Activated CD8-positive, alpha-beta memory T cell treated with anti-CD3 and anti-CD28 coated beads, Interleukin-2, amount 50 U/mL, for 1 hour (primary cell): ENCODE results near the gene TMEM53.

Experiments used
- DNase-seq: peaks from one replicate; pipeline ENCODE4 v3.0.0-alpha.2; 2020; ENCODE audit errors: extremely low read depth

TMEM53 gene

GRCh38 chr1:44698138-44698537 is 23.9 kb upstream of the TMEM53 start:
- no peak for DNase-seq

GRCh38 chr1:44696789-44697345 is 22.6 kb upstream of the TMEM53 start:
- no peak for DNase-seq

GRCh38 chr1:44696101-44696500 is 21.8 kb upstream of the TMEM53 start:
- no peak for DNase-seq

- no peak for DNase-seq
Observed at GRCh38 chr1:44695671-44696070, 21.4 kb upstream of the TMEM53 start.

GRCh38 chr1:44694863-44695478 is 20.7 kb upstream of the TMEM53 start:
- DNase-seq: no peak

GRCh38 chr1:44693900-44694299 is 19.6 kb upstream of the TMEM53 start:
- DNase-seq: no peak

- DNase-seq: no peak
Observed at GRCh38 chr1:44693159-44693558, 18.9 kb upstream of the TMEM53 start.

- no peak for DNase-seq
Observed at GRCh38 chr1:44689447-44689765, 15.1 kb upstream of the TMEM53 start.

- no peak for DNase-seq
Observed at GRCh38 chr1:44688760-44689446, 14.6 kb upstream of the TMEM53 start.

- DNase-seq: no peak
Observed at GRCh38 chr1:44685881-44686280, 11.6 kb upstream of the TMEM53 start.

GRCh38 chr1:44685218-44685617 is 10.9 kb upstream of the TMEM53 start:
- no peak for DNase-seq

GRCh38 chr1:44684525-44684924 is 10.2 kb upstream of the TMEM53 start:
- DNase-seq: no peak

GRCh38 chr1:44682883-44683265 is 8.6 kb upstream of the TMEM53 start:
- DNase-seq: no peak

GRCh38 chr1:44681905-44682882 is 7.9 kb upstream of the TMEM53 start:
- no peak for DNase-seq

- DNase-seq: no peak
Observed at GRCh38 chr1:44679468-44679867, 5.2 kb upstream of the TMEM53 start.

- no peak for DNase-seq
Observed at GRCh38 chr1:44678626-44679025, 4.3 kb upstream of the TMEM53 start.

- DNase-seq: no peak
Observed at GRCh38 chr1:44678120-44678519, 3.8 kb upstream of the TMEM53 start.

- DNase-seq: no peak
Observed at GRCh38 chr1:44677201-44677766, 3.0 kb upstream of the TMEM53 start.

GRCh38 chr1:44676484-44677200 is 2.4 kb upstream of the TMEM53 start:
- no peak for DNase-seq

GRCh38 chr1:44675186-44675585 is 905 bp upstream of the TMEM53 start:
- no peak for DNase-seq

GRCh38 chr1:44673675-44674112 is 587 bp downstream of the TMEM53 start:
- no peak for DNase-seq
